K562 (cell line): ENCODE results near the gene GFOD1. TPM values are rescaled to one million over a fixed set of nuclear protein-coding genes. Genes with fewer than 3 reads are reported as not detected.
A peak's percentile ranks its signal among the peaks of the same experiment; 100 is the strongest.

Source experiments
- BCLAF1 ChIP-seq, 2 experiments: fragments of 450-650 bp in 1 of 2; IDR thresholded peaks; 2 replicates each; pipeline ENCODE4 v1.6.1; 2011 to 2017; ENCODE audit warnings: low read depth in 2 of 2, antibody characterized with exemption in 1 of 2, borderline replicate concordance in 1 of 2, low read length in 1 of 2, mild to moderate bottlenecking in 1 of 2, mixed read lengths in 1 of 2; ENCODE audit not compliant: control insufficient read depth in 1 of 2
- FOSL1 ChIP-seq: fragments of 200-800 bp; sonication (Bioruptor generic); conservative IDR thresholded peaks from 2 replicates; pipeline ENCODE4 v1.6.1; 2016; ENCODE audit warnings: missing genetic modification characterization, missing compliant biosample characterization
- FOXA1 ChIP-seq: fragments of 450-650 bp; IDR thresholded peaks from 2 replicates; pipeline ENCODE4 v1.6.1; 2016; ENCODE audit warnings: mild to moderate bottlenecking, borderline replicate concordance
- FOXA3 ChIP-seq, 2 experiments: fragments of 450-650 bp in 1 of 2; sonication (generic) in 1 of 2; formaldehyde crosslinking; IDR thresholded peaks in 1 of 2; conservative IDR thresholded peaks in 1 of 2; 2 replicates each; pipeline versions ENCODE4 v1.4.0 to v1.8.0; 2020 to 2022; ENCODE audit warnings: mild to moderate bottlenecking in 2 of 2, missing genetic modification reagents in 1 of 2
- FUS ChIP-seq: fragments of 200-400 bp; formaldehyde crosslinking; optimal IDR thresholded peaks from 2 replicates; pipeline ENCODE3; 2017; ENCODE audit warnings: low read depth, low read length
- IFI16 ChIP-seq: fragments of 250-450 bp; sonication (Bioruptor Pico); IDR thresholded peaks from 2 replicates; pipeline ENCODE4 v2.1.2; 2022; ENCODE audit warnings: mild to moderate bottlenecking, inconsistent platforms
- MEF2D ChIP-seq: conservative IDR thresholded peaks from 2 replicates; pipeline ENCODE4 v1.6.1; 2016; ENCODE audit warnings: low read depth, missing genetic modification characterization, missing compliant biosample characterization
- MTA3 ChIP-seq: fragments of 450-650 bp; formaldehyde crosslinking; IDR thresholded peaks from 2 replicates; pipeline ENCODE4 v1.6.1; 2017; ENCODE audit warnings: mild to moderate bottlenecking, borderline replicate concordance
- MYNN ChIP-seq, 2 experiments: sonication (generic); formaldehyde crosslinking in 1 of 2; IDR thresholded peaks; 2 replicates each; pipeline versions ENCODE4 v1.5.0 to v1.6.1; 2016 to 2020; ENCODE audit warnings: antibody characterized with exemption in 1 of 2, missing genetic modification reagents in 1 of 2
- PURB ChIP-seq: sonication (generic); formaldehyde crosslinking; IDR thresholded peaks from 2 replicates; pipeline ENCODE4 v1.9.0; 2021; ENCODE audit warnings: low read depth, mild to moderate bottlenecking, missing genetic modification reagents
- RBM39 ChIP-seq: fragments of 200-400 bp; formaldehyde crosslinking; optimal IDR thresholded peaks from 2 replicates; pipeline ENCODE3; 2018; ENCODE audit warnings: low read depth, low read length
- SMC3 ChIP-seq: conservative IDR thresholded peaks from 2 replicates; pipeline ENCODE4 v1.6.1; 2011; ENCODE audit warnings: low read depth, low read length, improper control_type of control experiment; ENCODE audit not compliant: insufficient read depth
- TCF3 ChIP-seq: sonication (generic); formaldehyde crosslinking; IDR thresholded peaks from 2 replicates; pipeline ENCODE4 v1.4.0; 2020; ENCODE audit warnings: mild to moderate bottlenecking, missing genetic modification reagents
- ZNF274 ChIP-seq: IDR thresholded peaks from 2 replicates; pipeline ENCODE4 v1.6.1; 2011; ENCODE audit warnings: low read depth, mild to moderate bottlenecking, low read length, moderate library complexity, borderline replicate concordance
- ZNF445 ChIP-seq: fragments of 250-450 bp; sonication (Bioruptor Pico); IDR thresholded peaks from 2 replicates; pipeline ENCODE4 v1.4.0; 2020; ENCODE audit warnings: low read depth, mild to moderate bottlenecking, moderate library complexity
- polyA plus RNA-seq, 8 experiments: library from polyadenylated mRNA; depleted of rRNA in 4 of 8; stranded (reverse) in 5 of 8; unstranded in 3 of 8; fragments of >200 nt; fragmentation: Nextera tagmentation in 2 of 8; fragmentation: Illumina TruSeq in 1 of 8; extraction: Ambion mirVana in 2 of 8; extraction: Trizol in 1 of 8; gene quantifications; 2 replicates each; pipeline versions ENCODE4 v1.2.1 to v1.2.3, GENCODE V29; 2011 to 2014; ENCODE audit warnings: inconsistent platforms in 1 of 8, missing spikeins in 1 of 8
- total RNA-seq, 7 experiments: library from RNA; depleted of rRNA in 6 of 7; stranded (reverse); fragments of >200 nt in 6 of 7; fragmentation: Illumina TruSeq in 2 of 7; extraction: Trizol in 2 of 7; gene quantifications; 2 replicates each; pipeline versions ENCODE4 v1.2.1 to v1.2.3, GENCODE V29; 2011 to 2021; ENCODE audit warnings: low replicate concordance in 1 of 7
- TF ChIP-seq, protein P1 (sequence below): sonication (generic); formaldehyde crosslinking; IDR thresholded peaks from 2 replicates; pipeline ENCODE4 v1.8.0; 2022; ENCODE audit warnings: missing genetic modification reagents, mild to moderate bottlenecking, moderate library complexity, borderline replicate concordance
- TF ChIP-seq, protein P2 (sequence below): sonication (generic); formaldehyde crosslinking; IDR thresholded peaks from 2 replicates; pipeline ENCODE4 v1.8.1; 2023; ENCODE audit warnings: mild to moderate bottlenecking, missing genetic modification reagents
- TF ChIP-seq, protein P3 (sequence below): sonication (generic); formaldehyde crosslinking; IDR thresholded peaks from 2 replicates; pipeline ENCODE4 v1.9.0; 2022; ENCODE audit warnings: mild to moderate bottlenecking, missing genetic modification reagents

The GFOD1 gene
- total and polyA plus RNA-seq, 9 of the 15 experiments (the other 6 are each of a cell fraction or from before 2014, with no cell fraction given), result 3.8 to 12.0 (median 8.2) TPM

GRCh38 chr6:13360671-13361540, 126.5 kb downstream of the GFOD1 start (continued):
- TF ChIP-seq, protein P1, sequence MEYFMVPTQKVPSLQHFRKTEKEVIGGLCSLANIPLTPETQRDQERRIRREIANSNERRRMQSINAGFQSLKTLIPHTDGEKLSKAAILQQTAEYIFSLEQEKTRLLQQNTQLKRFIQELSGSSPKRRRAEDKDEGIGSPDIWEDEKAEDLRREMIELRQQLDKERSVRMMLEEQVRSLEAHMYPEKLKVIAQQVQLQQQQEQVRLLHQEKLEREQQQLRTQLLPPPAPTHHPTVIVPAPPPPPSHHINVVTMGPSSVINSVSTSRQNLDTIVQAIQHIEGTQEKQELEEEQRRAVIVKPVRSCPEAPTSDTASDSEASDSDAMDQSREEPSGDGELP (CRISPR knock-in tag), result peak; percentile 45; the same call in 1 of the 2 replicates
- TF ChIP-seq FUS (no peak), ZNF274 (no peak), MTA3 (0 out of 2 replicates have a peak, but pooled peaks have one; percentile 36), PURB (CRISPR knock-in tag) (no peak), TCF3 (CRISPR knock-in tag) (peak; percentile 95), FOSL1 (tag) (peak; percentile 41), FOXA1 (no peak), MYNN (IDR thresholded peaks at IDR 0.05) (peak; percentile 92), MYNN (CRISPR knock-in tag; IDR thresholded peaks at IDR 0.05) (no peak), SMC3 (no peak), IFI16 (CRISPR knock-in tag) (no peak), FOXA3 (CRISPR knock-in tag; conservative IDR thresholded peaks at IDR 0.05 in 1 of 2, IDR thresholded peaks at IDR 0.05 in 1 of 2) (no peak), ZNF445 (CRISPR knock-in tag) (no peak), RBM39 (no peak), BCLAF1 (IDR thresholded peaks at IDR 0.05; ENCODE audit: borderline replicate concordance in 1 of 2, control insufficient read depth in 1 of 2, low read depth in 2 of 2, low read length in 1 of 2) (no peak), MEF2D (tag) (peak; percentile 70; the same call in 1 of the 2 replicates)
- TF ChIP-seq, protein P2, sequence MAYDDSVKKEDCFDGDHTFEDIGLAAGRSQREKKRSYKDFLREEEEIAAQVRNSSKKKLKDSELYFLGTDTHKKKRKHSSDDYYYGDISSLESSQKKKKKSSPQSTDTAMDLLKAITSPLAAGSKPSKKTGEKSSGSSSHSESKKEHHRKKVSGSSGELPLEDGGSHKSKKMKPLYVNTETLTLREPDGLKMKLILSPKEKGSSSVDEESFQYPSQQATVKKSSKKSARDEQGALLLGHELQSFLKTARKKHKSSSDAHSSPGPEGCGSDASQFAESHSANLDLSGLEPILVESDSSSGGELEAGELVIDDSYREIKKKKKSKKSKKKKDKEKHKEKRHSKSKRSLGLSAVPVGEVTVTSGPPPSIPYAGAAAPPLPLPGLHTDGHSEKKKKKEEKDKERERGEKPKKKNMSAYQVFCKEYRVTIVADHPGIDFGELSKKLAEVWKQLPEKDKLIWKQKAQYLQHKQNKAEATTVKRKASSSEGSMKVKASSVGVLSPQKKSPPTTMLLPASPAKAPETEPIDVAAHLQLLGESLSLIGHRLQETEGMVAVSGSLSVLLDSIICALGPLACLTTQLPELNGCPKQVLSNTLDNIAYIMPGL, result no peak
- TF ChIP-seq, protein P3, sequence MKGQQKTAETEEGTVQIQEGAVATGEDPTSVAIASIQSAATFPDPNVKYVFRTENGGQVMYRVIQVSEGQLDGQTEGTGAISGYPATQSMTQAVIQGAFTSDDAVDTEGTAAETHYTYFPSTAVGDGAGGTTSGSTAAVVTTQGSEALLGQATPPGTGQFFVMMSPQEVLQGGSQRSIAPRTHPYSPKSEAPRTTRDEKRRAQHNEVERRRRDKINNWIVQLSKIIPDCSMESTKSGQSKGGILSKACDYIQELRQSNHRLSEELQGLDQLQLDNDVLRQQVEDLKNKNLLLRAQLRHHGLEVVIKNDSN (CRISPR knock-in tag), result no peak
